ENCODE measurements around the gene URAD. TPM values are rescaled to one million over a fixed set of nuclear protein-coding genes. Genes with fewer than 3 reads are reported as not detected.

The URAD gene
- total RNA-seq, 4 donors from 2014 or later, result not detected

- Histone ChIP-seq H3K27me3 (peaks cover 100% of the 10 kb centered on the region), H3K9me3 (no peaks in the 10 kb centered on the region), H3K4me1 (peaks cover 0 to 42% (median 0%) of the 10 kb centered on the region in 3 donors), H3K27ac (no peak overlapping the region), H3K4me3 (peak overlapping the region in 1 of 2 donors; percentile 8), H3K36me3 (no peaks in the 10 kb centered on the region)
- ATAC-seq, result no peak
- 0% methylated on average over 2 of the region's 65 CpGs; no CpG with 5 or more reads in 1 of the 2 donors for WGBS, 2 donors (ENCODE audit: low coverage in 1 of 2)
- TF ChIP-seq CTCF (IDR thresholded peaks at IDR 0.05) (no peak), POLR2A (IDR thresholded peaks at IDR 0.05) (no peak), EP300 (IDR thresholded peaks at IDR 0.05) (no peak), POLR2AphosphoS5 (IDR thresholded peaks at IDR 0.05) (no peak)
These were observed 10.1 kb downstream of the URAD start for GRCh38 chr13:27978301-27978968.

- TF ChIP-seq CTCF (IDR thresholded peaks at IDR 0.05) (no peak), POLR2AphosphoS5 (IDR thresholded peaks at IDR 0.05) (no peak), POLR2A (IDR thresholded peaks at IDR 0.05) (no peak)
- no peak for ATAC-seq
These were observed 10.8 kb downstream of the URAD start for GRCh38 chr13:27977476-27978300.

GRCh38 chr13:27976362-27977091, 12.0 kb downstream of the URAD start:
- Histone ChIP-seq H3K4me3 (no peak overlapping the region), H3K27me3 (peaks cover 100% of the 10 kb centered on the region), H3K27ac (no peak overlapping the region), H3K9me3 (no peaks in the 10 kb centered on the region), H3K4me1 (peaks cover 0 to 42% (median 0%) of the 10 kb centered on the region in 3 donors), H3K36me3 (no peaks in the 10 kb centered on the region)
- ATAC-seq, result no peak
- TF ChIP-seq EP300 (IDR thresholded peaks at IDR 0.05), result no peak
- no peak for TF ChIP-seq POLR2AphosphoS5 (IDR thresholded peaks at IDR 0.05)
- TF ChIP-seq CTCF (IDR thresholded peaks at IDR 0.05), result no peak
- TF ChIP-seq POLR2A (IDR thresholded peaks at IDR 0.05), result no peak
- 0 to 8% methylated on average over 4 to 9 of the region's 12 CpGs for WGBS, 2 donors (ENCODE audit: low coverage in 1 of 2)

More at GRCh38 chr13:27977476-27978300, 10.8 kb downstream of the URAD start:
- Histone ChIP-seq H3K27me3 (peaks cover 100% of the 10 kb centered on the region), H3K36me3 (no peaks in the 10 kb centered on the region), H3K4me1 (peaks cover 0 to 42% (median 0%) of the 10 kb centered on the region in 3 donors), H3K27ac (no peak overlapping the region), H3K9me3 (no peaks in the 10 kb centered on the region), H3K4me3 (peak overlapping the region in 1 of 2 donors; percentile 8)
- WGBS, 2 donors (ENCODE audit: low coverage in 1 of 2), result 2% methylated on average over 13 to 27 of the region's 80 CpGs

- ATAC-seq, result no peak
- 4% methylated on average over 4 of the region's 51 CpGs; no CpG with 5 or more reads in 1 of the 2 donors for WGBS, 2 donors (ENCODE audit: low coverage in 1 of 2)
- Histone ChIP-seq H3K4me1 (peaks cover 0 to 42% (median 0%) of the 10 kb centered on the region in 3 donors), H3K9me3 (no peaks in the 10 kb centered on the region), H3K4me3 (no peak overlapping the region), H3K36me3 (no peaks in the 10 kb centered on the region), H3K27ac (no peak overlapping the region), H3K27me3 (peaks cover 100% of the 10 kb centered on the region)
- TF ChIP-seq EP300 (IDR thresholded peaks at IDR 0.05) (no peak), POLR2AphosphoS5 (IDR thresholded peaks at IDR 0.05) (no peak), CTCF (IDR thresholded peaks at IDR 0.05) (no peak), POLR2A (IDR thresholded peaks at IDR 0.05) (no peak)
These were observed 12.7 kb downstream of the URAD start for GRCh38 chr13:27975564-27976361.
